Body of pancreas (tissue), 4 donors: ENCODE measurements around the gene UPP1. TPM values are rescaled to one million over a fixed set of nuclear protein-coding genes. Genes with fewer than 3 reads are reported as not detected.

Experiments
- ATAC-seq: fragments of 150-250 bp; one replicate; pipeline ENCODE4 v1.9.1; 2016
- DNase-seq, 4 donors: peaks; one replicate each; pipeline ENCODE4 v3.0.0-alpha.2; 2019
- H3K27ac ChIP-seq, 4 donors: fragments of 200-600 bp; sonication (generic); 1 replicate in 3 of 4; 2 replicates in 1 of 4; pipeline versions ENCODE4 v1.5.1 to v1.6.1; 2016 to 2019; ENCODE audit warnings: mild to moderate bottlenecking in 1 of 4, mixed read lengths in 1 of 4, moderate library complexity in 1 of 4
- H3K27me3 ChIP-seq, 2 donors: fragments of 200-600 bp; sonication (generic); one replicate each; pipeline ENCODE4 v1.6.0; 2016; ENCODE audit warnings: mild to moderate bottlenecking in 1 of 2
- H3K36me3 ChIP-seq, 2 donors: fragments of 200-600 bp; sonication (generic); replicated peaks in 1 of 2; 2 replicates each; pipeline ENCODE4 v1.5.1; 2016; ENCODE audit warnings: low read depth in 2 of 2; ENCODE audit not compliant: insufficient read depth in 1 of 2
- H3K4me1 ChIP-seq: fragments of 200-600 bp; sonication (generic); one replicate; pipeline ENCODE4 v1.6.0; 2016
- H3K4me3 ChIP-seq, 2 donors: fragments of 200-600 bp; sonication (generic); 1 replicate in 1 of 2; 2 replicates in 1 of 2; pipeline ENCODE4 v1.5.1; 2016 to 2019
- H3K9me3 ChIP-seq, 3 donors: fragments of 200-600 bp; sonication (generic); 1 replicate in 2 of 3; 2 replicates in 1 of 3; pipeline ENCODE4 v1.5.1; 2016
- CTCF ChIP-seq, 7 experiments: fragments of 450-650 bp in 4 of 7; fragments of 200-600 bp in 3 of 7; sonication (generic) in 3 of 7; IDR thresholded peaks; one replicate each; pipeline ENCODE4 v1.5.1; 2016 to 2019; ENCODE audit warnings: antibody characterized with exemption in 7 of 7
- POLR2A ChIP-seq, 3 donors: fragments of 450-650 bp; IDR thresholded peaks; one replicate each; pipeline ENCODE4 v1.6.1; 2016; ENCODE audit warnings: antibody characterized with exemption in 3 of 3, mild to moderate bottlenecking in 2 of 3
- WGBS, 2 donors: methylation state at CpG; one replicate each; pipeline ENCODE4 v1.1.5; 2017; 5-methylcytosine and 5-hydroxymethylcytosine counted together
- intact Hi-C: fragments of 100-400 bp; cut with DNase I; formaldehyde crosslinking; loops from one replicate; pipeline ENCODE4 v1.15.1; 2023
- total RNA-seq, 2 donors: library from RNA; depleted of rRNA; stranded (reverse); fragments of >200 nt; gene quantifications; one replicate each; pipeline ENCODE4 v1.1.0, GENCODE V29; 2016

UPP1 gene
- total RNA-seq = 1 to 10 TPM; 7.3 to 9.9 TPM

GRCh38 chr7:48089046-48090003 lies at the start of gene UPP1:
Gene UPP1, plus strand, starts transcription at chr7:48089265. Its CDS starts 5,519 bp downstream, at chr7:48094784.
- intact Hi-C loops = loop anchor here (5.0 kb wide), 1 partner anchor 112 kb away; the partner anchor contains the start of gene HUS1
- Histone ChIP-seq H3K9me3 (no peaks in the 10 kb centered on the region), H3K4me1 (peaks cover 20% of the 10 kb centered on the region), H3K4me3 (peak within 1 kb of the TSS; percentile 79 to 97), H3K27me3 (no peaks in the 10 kb centered on the region), H3K36me3 (no peaks in the 10 kb centered on the region), H3K27ac (peak within 1 kb of the TSS; percentile 97 to 99 (median 98))
- WGBS, 2 donors = 1 to 4% methylated on average over 29 to 89 of the region's 96 CpGs
- DNase-seq (peak; percentile 66 to 74 (median 70)), ATAC-seq (peak; percentile 29)
- peak; percentile 72 to 88 (median 84) for TF ChIP-seq POLR2A (IDR thresholded peaks at IDR 0.05)
- TF ChIP-seq CTCF (IDR thresholded peaks at IDR 0.05) = peak in 2 of 7 experiments; percentile 6 to 13

GRCh38 chr7:48040944-48041652 lies 48.0 kb upstream of the UPP1 start:
- TF ChIP-seq POLR2A (IDR thresholded peaks at IDR 0.05) = no peak
- no peak for TF ChIP-seq CTCF (IDR thresholded peaks at IDR 0.05)
- peaks cover 3% of the 10 kb centered on the region for H3K4me1 ChIP-seq
- ATAC-seq (no peak), DNase-seq (no peak)
- no peaks in the 10 kb centered on the region for H3K36me3 ChIP-seq
- 82 to 87% methylated on average over 17 to 18 of the region's 18 CpGs for WGBS, 2 donors
- no peaks in the 10 kb centered on the region for H3K9me3 ChIP-seq
- peaks cover 0 to 5% of the 10 kb centered on the region in 2 donors for H3K27me3 ChIP-seq
- intact Hi-C loops = no loop called here
- no peak overlapping the region for H3K27ac ChIP-seq
- H3K4me3 ChIP-seq = no peak overlapping the region

GRCh38 chr7:48041653-48041970 lies 47.5 kb upstream of the UPP1 start:
- ATAC-seq = no peak
- Histone ChIP-seq H3K27me3 (peaks cover 0 to under 1% of the 10 kb centered on the region in 2 donors), H3K4me3 (no peak overlapping the region), H3K4me1 (no peaks in the 10 kb centered on the region), H3K9me3 (no peaks in the 10 kb centered on the region), H3K27ac (no peak overlapping the region), H3K36me3 (no peaks in the 10 kb centered on the region)
- TF ChIP-seq CTCF (IDR thresholded peaks at IDR 0.05) (no peak), POLR2A (IDR thresholded peaks at IDR 0.05) (no peak)
- no peak for DNase-seq
- intact Hi-C loops = no loop called here
- 62 to 66% methylated on average over 3 of the region's 3 CpGs for WGBS, 2 donors

- Histone ChIP-seq H3K36me3 (no peaks in the 10 kb centered on the region), H3K27ac (no peak overlapping the region), H3K4me1 (no peaks in the 10 kb centered on the region), H3K4me3 (no peak overlapping the region), H3K9me3 (no peaks in the 10 kb centered on the region), H3K27me3 (no peaks in the 10 kb centered on the region)
- DNase-seq = no peak
- intact Hi-C loops = no loop called here
- no peak for TF ChIP-seq CTCF (IDR thresholded peaks at IDR 0.05)
- no peak for TF ChIP-seq POLR2A (IDR thresholded peaks at IDR 0.05)
- ATAC-seq = no peak
- 73 to 75% methylated on average over 3 of the region's 3 CpGs for WGBS, 2 donors
These were observed 46.8 kb upstream of the UPP1 start for GRCh38 chr7:48042216-48042615.
